Mesodermal cell (in vitro differentiated cells): ENCODE results near the gene FGGY.

Experiments used
- H3K27ac ChIP-seq: 2 replicates; pipeline ENCODE4 v1.7.0; 2013; ENCODE audit warnings: mild to moderate bottlenecking, low read depth, low read length, moderate library complexity; ENCODE audit not compliant: severe bottlenecking
- H3K36me3 ChIP-seq: 2 replicates; pipeline ENCODE4 v1.7.1; 2013; ENCODE audit warnings: mild to moderate bottlenecking, low read length, moderate library complexity; ENCODE audit not compliant: control insufficient read depth, insufficient read depth
- H3K4me1 ChIP-seq: one replicate; pipeline ENCODE4 v1.7.1; 2013; ENCODE audit warnings: mild to moderate bottlenecking, low read length; ENCODE audit not compliant: insufficient read depth, control insufficient read depth, poor library complexity, severe bottlenecking
- H3K4me3 ChIP-seq: 2 replicates; pipeline ENCODE4 v1.7.0; 2013; ENCODE audit warnings: low read length, control low read depth, mild to moderate bottlenecking; ENCODE audit not compliant: insufficient read depth, poor library complexity, severe bottlenecking; ENCODE audit errors: extremely low read depth
- H3K9me3 ChIP-seq: 2 replicates; pipeline ENCODE4 v1.7.1; 2013; ENCODE audit warnings: mild to moderate bottlenecking, low read length, moderate library complexity; ENCODE audit not compliant: control insufficient read depth
- WGBS, 2 experiments: methylation state at CpG; one replicate each; pipeline ENCODE4 v1.1.5; 2013; ENCODE audit warnings: missing lambda C conversion rate in 2 of 2; ENCODE audit not compliant: insufficient coverage in 2 of 2; 5-methylcytosine and 5-hydroxymethylcytosine counted together

Gene FGGY

DNA sequence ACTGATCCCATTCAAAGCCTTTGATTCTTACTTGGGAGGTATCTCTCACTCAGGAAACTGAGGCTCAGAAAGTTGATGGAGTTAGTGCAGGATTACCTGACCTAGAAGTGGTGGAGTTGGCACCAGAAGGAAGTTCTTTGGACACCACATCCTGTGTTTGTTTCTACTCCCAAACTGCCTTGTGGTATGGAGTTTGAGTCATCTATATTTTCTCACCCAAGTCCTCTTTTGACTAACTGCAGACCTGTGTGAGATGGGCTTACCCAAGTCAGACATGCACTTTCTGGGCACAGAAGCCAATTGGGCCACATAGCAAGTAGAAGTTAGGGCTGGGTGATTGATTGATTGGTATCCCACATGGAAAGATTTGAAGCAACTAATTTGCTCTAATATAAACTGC, 36.1 kb downstream of the FGGY start:
- Histone ChIP-seq H3K4me3 (no peak overlapping the region), H3K9me3 (no peaks in the 10 kb centered on the region), H3K4me1 (no peaks in the 10 kb centered on the region), H3K36me3 (no peaks in the 10 kb centered on the region), H3K27ac (no peak overlapping the region)

DNA sequence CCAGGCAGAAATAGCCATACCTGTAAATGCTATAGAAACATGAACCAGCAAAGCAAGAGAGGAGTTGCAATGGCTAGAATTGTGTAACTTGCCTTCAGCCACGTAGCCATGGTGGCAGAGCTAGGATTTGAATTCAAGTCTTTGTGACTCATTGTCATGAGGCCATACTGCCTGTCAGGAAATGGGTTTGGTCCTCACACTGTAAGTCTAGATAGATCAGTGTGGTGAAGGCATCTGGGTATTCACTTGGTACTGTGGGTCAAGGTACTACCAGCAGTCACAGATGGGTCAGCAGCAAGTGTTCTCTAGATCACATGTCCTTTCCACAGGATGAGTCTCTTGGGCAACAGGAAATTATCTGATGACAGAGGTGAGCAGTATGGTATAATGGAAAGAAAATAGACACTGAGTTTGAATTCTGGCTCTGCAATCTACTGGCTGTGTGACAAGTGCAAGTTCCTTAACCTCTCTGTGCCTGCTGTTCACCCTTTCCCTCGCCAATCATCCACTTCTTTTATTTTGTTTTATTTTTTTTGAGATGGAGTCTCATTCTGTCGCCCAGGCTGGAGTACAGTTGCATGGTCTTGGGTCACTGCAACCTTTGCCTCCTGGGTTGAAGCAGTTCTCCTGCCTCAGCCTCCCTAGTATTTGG, 36.9 kb downstream of the FGGY start:
- Histone ChIP-seq H3K4me1 (no peaks in the 10 kb centered on the region), H3K27ac (no peak overlapping the region), H3K4me3 (no peak overlapping the region), H3K36me3 (no peaks in the 10 kb centered on the region), H3K9me3 (no peaks in the 10 kb centered on the region)
- WGBS, 2 experiments, result 83 to 92% methylated on average over 2 of the region's 3 CpGs

DNA sequence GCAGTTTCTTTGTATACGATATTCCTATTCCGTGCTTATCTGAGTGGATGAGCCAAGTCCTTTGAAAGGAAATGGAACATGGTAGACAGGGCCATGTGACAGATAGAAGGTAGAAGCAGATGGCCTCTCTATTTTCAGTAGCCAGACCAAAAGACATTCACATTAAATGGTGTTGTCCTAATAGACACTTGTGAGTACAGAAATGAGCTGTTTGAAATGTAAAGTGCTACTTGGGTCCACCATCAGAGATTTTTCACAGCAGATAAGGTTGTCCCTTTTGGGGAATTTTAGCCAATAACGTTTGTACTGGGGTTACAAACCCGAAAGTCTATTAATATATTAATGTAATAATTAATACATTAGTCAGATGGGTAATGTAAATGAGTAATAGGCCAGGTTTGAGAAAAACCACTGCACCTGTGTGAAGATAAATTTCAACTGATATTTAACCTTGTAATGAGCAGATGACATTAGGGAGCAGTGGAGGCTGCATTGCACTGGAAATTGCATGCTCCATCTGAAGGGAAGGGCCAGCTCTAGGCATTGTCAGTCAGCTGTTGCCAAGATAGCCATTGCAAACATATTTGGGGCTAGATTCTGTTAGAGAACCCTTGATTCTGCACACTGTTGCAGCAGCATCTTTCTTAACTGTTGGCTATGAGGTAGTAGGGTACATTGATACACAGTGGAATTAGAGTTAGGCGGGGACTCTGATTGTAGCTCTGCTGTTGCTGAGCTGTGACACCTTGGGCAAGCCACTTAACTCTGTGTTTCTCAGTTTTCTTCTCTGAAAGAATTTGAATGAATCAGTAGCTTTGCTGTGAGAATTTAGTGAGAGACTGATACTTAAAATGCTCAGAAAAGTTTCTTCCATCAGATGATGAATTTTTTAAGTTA, 43.8 kb downstream of the FGGY start:
- H3K9me3 ChIP-seq, result no peaks in the 10 kb centered on the region
- WGBS, 2 experiments, result 89 to 91% methylated on average over 3 of the region's 5 CpGs
- H3K36me3 ChIP-seq, result no peaks in the 10 kb centered on the region
- no peaks in the 10 kb centered on the region for H3K4me1 ChIP-seq
- no peak overlapping the region for H3K4me3 ChIP-seq
- H3K27ac ChIP-seq, result no peak overlapping the region

DNA sequence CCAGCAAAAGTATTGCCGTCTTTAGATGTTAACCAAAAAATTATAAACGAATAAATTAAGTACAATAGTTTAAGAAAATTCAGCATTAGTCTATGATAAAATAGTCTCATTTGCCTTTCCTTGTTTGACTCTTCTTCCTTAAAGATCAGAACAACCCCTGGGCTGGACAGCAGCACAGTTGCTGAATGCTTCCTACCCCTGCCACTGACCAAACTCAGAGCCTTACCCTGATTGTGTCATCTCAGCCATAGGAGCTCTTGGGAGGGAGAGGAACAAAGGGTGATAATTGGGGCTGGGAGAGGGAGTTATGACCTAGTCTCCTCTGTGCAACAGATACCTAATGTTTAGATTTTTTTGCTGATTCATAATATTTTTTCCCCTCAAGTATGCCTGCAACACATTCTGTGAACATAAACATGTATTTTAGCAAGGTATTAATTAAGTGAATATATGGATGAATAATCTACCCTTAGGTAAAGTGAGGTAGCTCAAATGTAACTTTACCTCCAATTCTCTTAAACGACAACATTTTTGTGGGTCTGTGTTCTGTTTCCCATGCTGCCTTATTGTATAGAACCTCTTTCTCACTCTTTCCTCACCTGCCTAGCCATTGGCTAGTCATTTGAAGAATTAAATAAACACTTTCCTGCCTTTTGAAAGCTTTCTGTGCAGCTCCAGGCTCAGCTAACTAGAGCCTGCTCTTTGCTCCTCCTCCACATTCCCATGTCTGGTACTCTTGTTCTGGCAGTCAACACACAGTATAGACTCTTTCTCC, 46.1 kb downstream of the FGGY start:
- Histone ChIP-seq H3K27ac (no peak overlapping the region), H3K36me3 (no peaks in the 10 kb centered on the region), H3K9me3 (no peaks in the 10 kb centered on the region), H3K4me3 (no peak overlapping the region), H3K4me1 (no peaks in the 10 kb centered on the region)
- WGBS, 2 experiments, result 100% methylated on average over 1 of the region's 3 CpGs

- no peaks in the 10 kb centered on the region for H3K4me1 ChIP-seq
- no peaks in the 10 kb centered on the region for H3K36me3 ChIP-seq
- H3K4me3 ChIP-seq, result no peak overlapping the region
- H3K9me3 ChIP-seq, result no peaks in the 10 kb centered on the region
- H3K27ac ChIP-seq, result no peak overlapping the region
- WGBS, 2 experiments, result no CpG with 5 or more reads among the region's 1 CpG
Measured at GRCh38 chr1:59343576-59343840, 46.6 kb downstream of the FGGY start.

DNA sequence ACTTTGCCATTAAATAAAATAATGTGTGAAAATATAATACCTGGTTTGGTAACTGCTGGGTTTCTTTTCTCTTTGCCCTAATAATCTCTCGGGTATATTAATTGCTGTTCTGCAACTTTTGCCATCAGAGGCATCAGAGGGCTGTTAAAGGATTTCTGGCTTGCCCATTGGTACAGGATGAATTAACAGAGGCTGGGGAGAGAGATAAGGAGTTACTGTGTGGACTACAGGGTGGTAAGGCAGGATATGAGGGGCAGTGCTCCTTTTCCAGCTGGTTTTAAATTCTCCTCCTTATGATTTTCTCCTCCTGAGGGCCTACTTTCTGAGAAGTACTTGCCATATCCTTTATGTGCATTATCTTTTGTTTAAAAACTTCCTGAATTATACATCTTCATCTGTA, 48.3 kb downstream of the FGGY start:
- H3K36me3 ChIP-seq, result no peaks in the 10 kb centered on the region
- H3K27ac ChIP-seq, result no peak overlapping the region
- H3K9me3 ChIP-seq, result no peaks in the 10 kb centered on the region
- 83% methylated on average over 1 of the region's 1 CpG; no CpG with 5 or more reads in 1 of the 2 experiments for WGBS, 2 experiments
- H3K4me1 ChIP-seq, result no peaks in the 10 kb centered on the region
- H3K4me3 ChIP-seq, result no peak overlapping the region

GRCh38 chr1:59346429-59346828, 49.5 kb downstream of the FGGY start:
- Histone ChIP-seq H3K27ac (no peak overlapping the region), H3K9me3 (no peaks in the 10 kb centered on the region), H3K36me3 (no peaks in the 10 kb centered on the region), H3K4me3 (no peak overlapping the region), H3K4me1 (no peaks in the 10 kb centered on the region)
- WGBS, 2 experiments, result no CpG with 5 or more reads among the region's 3 CpGs

GRCh38 chr1:59349101-59349500, 52.2 kb downstream of the FGGY start:
- H3K9me3 ChIP-seq, result no peaks in the 10 kb centered on the region
- no peak overlapping the region for H3K27ac ChIP-seq
- H3K36me3 ChIP-seq, result no peaks in the 10 kb centered on the region
- H3K4me1 ChIP-seq, result no peaks in the 10 kb centered on the region
- 100% methylated on average over 1 to 2 of the region's 3 CpGs for WGBS, 2 experiments
- no peak overlapping the region for H3K4me3 ChIP-seq

- Histone ChIP-seq H3K4me1 (no peaks in the 10 kb centered on the region), H3K4me3 (no peak overlapping the region), H3K36me3 (no peaks in the 10 kb centered on the region), H3K27ac (no peak overlapping the region), H3K9me3 (no peaks in the 10 kb centered on the region)
- 91 to 100% methylated on average over 1 of the region's 2 CpGs for WGBS, 2 experiments
Measured at GRCh38 chr1:59350521-59350920, 53.6 kb downstream of the FGGY start.

DNA sequence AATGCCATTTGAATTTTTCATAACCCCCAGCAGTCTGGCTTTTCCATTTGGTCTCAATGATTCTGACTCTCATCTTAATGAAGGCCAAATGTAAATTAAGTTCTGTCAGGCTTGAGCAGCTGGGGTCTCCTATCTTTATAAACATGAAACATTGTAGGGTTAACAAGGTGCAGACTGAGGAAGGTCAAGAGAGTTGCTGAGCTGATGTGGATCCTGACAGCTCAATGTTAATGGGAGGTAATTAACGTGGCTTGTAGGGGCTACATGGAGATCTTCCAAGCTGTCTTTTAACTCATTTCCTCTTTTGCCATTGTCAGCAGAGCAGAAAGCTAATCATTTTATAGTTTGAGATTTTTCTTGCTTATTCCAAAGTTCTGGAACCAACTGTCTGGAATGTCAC, 55.2 kb downstream of the FGGY start:
- 80% methylated on average over 1 of the region's 1 CpG; no CpG with 5 or more reads in 1 of the 2 experiments for WGBS, 2 experiments
- Histone ChIP-seq H3K27ac (no peak overlapping the region), H3K36me3 (no peaks in the 10 kb centered on the region), H3K4me3 (no peak overlapping the region), H3K4me1 (no peaks in the 10 kb centered on the region), H3K9me3 (no peaks in the 10 kb centered on the region)

- H3K9me3 ChIP-seq, result no peaks in the 10 kb centered on the region
- H3K36me3 ChIP-seq, result no peaks in the 10 kb centered on the region
- no peak overlapping the region for H3K4me3 ChIP-seq
- no peak overlapping the region for H3K27ac ChIP-seq
- no peaks in the 10 kb centered on the region for H3K4me1 ChIP-seq
- WGBS, 2 experiments, result 60 to 95% methylated on average over 1 to 2 of the region's 3 CpGs
Measured at GRCh38 chr1:59353453-59353852, 56.6 kb downstream of the FGGY start.
